ENCODE results near the gene CDCA7. TPM values are rescaled to one million over a fixed set of nuclear protein-coding genes. Genes with fewer than 3 reads are reported as not detected.
"Not testable (repeated sequence)": the region's sequence is repeated elsewhere in the genome, so short reads cannot be mapped to it uniquely, and the experiment has no call there.

CDCA7 gene
- total RNA-seq, 4 donors from 2014 or later, result 1.1 to 3.3 (median 1.4) TPM; not detected in 1

DNA sequence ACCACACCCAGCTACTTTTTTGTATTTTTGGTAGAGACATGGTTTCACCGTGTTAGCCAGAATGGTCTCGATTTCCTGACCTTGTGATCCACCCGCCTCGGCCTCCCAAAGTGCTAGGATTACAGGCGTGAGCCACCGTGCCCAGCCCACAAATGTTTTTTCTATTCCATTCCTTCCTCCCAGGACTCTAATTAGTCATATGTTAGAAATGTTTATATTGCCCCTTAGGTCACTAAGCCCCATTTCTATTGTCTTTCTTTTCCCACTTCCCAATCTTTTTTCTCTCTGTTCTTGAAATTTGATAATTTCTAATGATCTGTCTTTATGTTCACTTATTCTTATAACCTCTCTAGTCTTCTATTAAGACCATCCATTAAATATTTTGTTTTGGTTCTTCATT is 31.3 kb upstream of the CDCA7 start:
- Histone ChIP-seq H3K4me1 (no peaks in the 10 kb centered on the region), H3K36me3 (no peaks in the 10 kb centered on the region), H3K27me3 (no peaks in the 10 kb centered on the region), H3K27ac (no peak overlapping the region), H3K9me3 (peaks cover 0 to 3% (median 0%) of the 10 kb centered on the region in 3 donors), H3K4me3 (no peak overlapping the region)
- no peak for TF ChIP-seq POLR2A (IDR thresholded peaks at IDR 0.05)
- TF ChIP-seq CTCF (IDR thresholded peaks at IDR 0.05 in 4 of 5, conservative IDR thresholded peaks at IDR 0.05 in 1 of 5), result no peak
- DNase-seq, result no peak
- in situ Hi-C loops (cut with MboI; ENCODE audit: low sequenced_read_pairs in 4 of 4) (no loop called here), intact Hi-C loops (cut with DNase I; ENCODE audit: low total_unique reads) (no loop called here)
- no peak for ATAC-seq

DNA sequence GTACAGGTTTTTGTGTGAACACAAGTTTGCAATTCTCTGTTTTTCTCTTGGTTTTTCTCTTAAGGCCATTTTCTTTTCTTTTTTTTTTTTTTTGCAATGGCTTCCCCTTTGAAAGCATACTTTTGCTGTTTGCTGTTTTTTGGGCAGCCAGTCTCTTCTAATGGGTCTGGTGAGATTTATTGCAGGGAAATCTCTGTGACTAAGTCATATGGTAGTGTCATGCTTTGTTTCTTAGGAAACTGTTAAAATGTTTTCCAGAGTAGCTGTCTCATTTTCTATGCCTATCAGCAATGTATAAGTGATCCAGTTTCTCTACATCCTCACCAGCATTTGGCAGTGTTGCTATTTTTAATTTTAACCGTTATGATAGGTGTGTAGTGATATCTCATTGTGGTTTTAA is 27.9 kb upstream of the CDCA7 start:
- no peaks in the 10 kb centered on the region for H3K36me3 ChIP-seq
- no peaks in the 10 kb centered on the region for H3K27me3 ChIP-seq
- TF ChIP-seq CTCF (IDR thresholded peaks at IDR 0.05 in 4 of 5, conservative IDR thresholded peaks at IDR 0.05 in 1 of 5) (no peak), POLR2A (IDR thresholded peaks at IDR 0.05) (no peak)
- DNase-seq (no peak), ATAC-seq (no peak)
- intact Hi-C loops (cut with DNase I; ENCODE audit: low total_unique reads), result no loop called here
- no peak overlapping the region for H3K4me3 ChIP-seq
- H3K4me1 ChIP-seq, result no peaks in the 10 kb centered on the region
- in situ Hi-C loops (cut with MboI; ENCODE audit: low sequenced_read_pairs in 4 of 4), result no loop called here
- no peak overlapping the region for H3K27ac ChIP-seq
- peaks cover 0 to 14% (median 8%) of the 10 kb centered on the region in 3 donors for H3K9me3 ChIP-seq

DNA sequence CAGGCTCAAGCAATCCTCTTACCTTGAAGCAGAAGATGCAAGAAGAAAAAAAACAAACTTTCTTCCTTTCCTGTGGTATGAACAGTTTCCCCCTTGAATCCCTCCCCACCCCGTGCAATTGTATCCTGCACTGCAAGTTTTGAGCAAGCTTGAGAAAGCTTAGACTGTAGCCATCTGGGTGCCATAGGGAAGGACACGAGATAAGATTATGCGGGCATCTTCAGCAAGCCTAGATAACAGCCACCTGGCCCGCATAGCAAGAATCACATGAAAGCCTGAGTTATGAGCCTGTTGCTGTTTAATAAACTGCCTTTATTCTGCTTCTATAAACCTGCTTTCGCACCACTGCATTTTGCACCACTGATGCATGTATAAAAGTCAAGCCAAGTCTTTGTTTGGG is 27.3 kb upstream of the CDCA7 start:
- Histone ChIP-seq H3K4me1 (no peaks in the 10 kb centered on the region), H3K27me3 (no peaks in the 10 kb centered on the region), H3K27ac (no peak overlapping the region), H3K36me3 (no peaks in the 10 kb centered on the region), H3K9me3 (peaks cover 0 to 20% (median 8%) of the 10 kb centered on the region in 3 donors), H3K4me3 (no peak overlapping the region)
- in situ Hi-C loops (cut with MboI; ENCODE audit: low sequenced_read_pairs in 4 of 4) (no loop called here), intact Hi-C loops (cut with DNase I; ENCODE audit: low total_unique reads) (no loop called here)
- TF ChIP-seq CTCF (IDR thresholded peaks at IDR 0.05 in 4 of 5, conservative IDR thresholded peaks at IDR 0.05 in 1 of 5) (no peak), POLR2A (IDR thresholded peaks at IDR 0.05) (no peak)
- DNase-seq (no peak), ATAC-seq (no peak)

DNA sequence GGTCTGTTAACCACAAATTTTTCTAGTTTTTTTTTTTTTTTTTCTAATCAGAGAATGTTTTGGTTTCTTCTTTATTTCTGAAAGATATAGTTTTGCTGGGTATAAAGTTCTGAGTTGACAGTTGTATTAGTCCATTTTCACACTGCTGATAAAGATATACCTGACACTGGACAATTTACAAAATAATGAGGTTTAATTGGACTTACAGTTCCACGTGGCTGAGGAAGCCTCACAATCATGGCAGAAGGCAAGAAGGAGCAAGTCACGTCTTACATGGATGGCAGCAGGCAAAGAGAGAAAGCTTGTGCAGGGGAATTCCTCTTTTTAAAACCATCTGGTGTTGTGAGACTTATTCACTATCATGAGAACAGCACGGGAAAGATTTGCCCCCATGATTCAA is 21.7 kb upstream of the CDCA7 start:
- intact Hi-C loops (cut with DNase I; ENCODE audit: low total_unique reads); H3K4me1 ChIP-seq; H3K4me3 ChIP-seq; H3K36me3 ChIP-seq; ATAC-seq; H3K27me3 ChIP-seq; DNase-seq; H3K27ac ChIP-seq; in situ Hi-C loops (cut with MboI; ENCODE audit: low sequenced_read_pairs in 4 of 4): not testable (repeated sequence)
- peaks cover 0 to 20% (median 5%) of the 10 kb centered on the region in 3 donors for H3K9me3 ChIP-seq

DNA sequence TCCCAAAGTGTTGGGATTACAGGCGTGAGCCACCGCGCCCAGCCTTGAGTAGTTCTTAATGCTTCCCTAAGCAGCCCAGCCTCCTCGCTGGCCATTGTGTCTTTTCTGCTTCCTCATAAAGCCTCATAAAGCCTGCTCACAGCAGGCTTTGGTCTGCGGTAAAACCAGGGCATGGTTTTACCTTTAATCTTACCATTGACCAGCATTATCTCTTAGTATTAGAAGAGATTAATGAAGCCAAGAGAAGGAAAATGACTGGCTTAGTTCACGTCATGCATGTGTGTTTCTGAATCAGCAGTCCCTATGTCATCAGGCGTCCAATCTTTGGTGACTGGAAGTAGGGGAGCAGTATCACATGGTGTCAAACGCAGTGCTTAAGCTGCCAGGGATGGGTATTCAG is 14.9 kb upstream of the CDCA7 start:
- H3K27me3 ChIP-seq, result no peaks in the 10 kb centered on the region
- ATAC-seq, result no peak
- no peak for DNase-seq
- intact Hi-C loops (cut with DNase I; ENCODE audit: low total_unique reads) (no loop called here), in situ Hi-C loops (cut with MboI; ENCODE audit: low sequenced_read_pairs in 4 of 4) (no loop called here)
- no peaks in the 10 kb centered on the region for H3K9me3 ChIP-seq
- H3K4me3 ChIP-seq, result no peak overlapping the region
- TF ChIP-seq CTCF (IDR thresholded peaks at IDR 0.05 in 4 of 5, conservative IDR thresholded peaks at IDR 0.05 in 1 of 5) (no peak), POLR2A (IDR thresholded peaks at IDR 0.05) (no peak)
- no peak overlapping the region for H3K27ac ChIP-seq
- no peaks in the 10 kb centered on the region for H3K4me1 ChIP-seq
- no peaks in the 10 kb centered on the region for H3K36me3 ChIP-seq
